ENCODE measurements around the gene SOAT1.

Gene SOAT1

GRCh38 chr1:179295164-179295755 is 1.7 kb downstream of the SOAT1 start:
- DNase-seq (ENCODE audit: low read depth), result no peak
- TF ChIP-seq, protein P1, sequence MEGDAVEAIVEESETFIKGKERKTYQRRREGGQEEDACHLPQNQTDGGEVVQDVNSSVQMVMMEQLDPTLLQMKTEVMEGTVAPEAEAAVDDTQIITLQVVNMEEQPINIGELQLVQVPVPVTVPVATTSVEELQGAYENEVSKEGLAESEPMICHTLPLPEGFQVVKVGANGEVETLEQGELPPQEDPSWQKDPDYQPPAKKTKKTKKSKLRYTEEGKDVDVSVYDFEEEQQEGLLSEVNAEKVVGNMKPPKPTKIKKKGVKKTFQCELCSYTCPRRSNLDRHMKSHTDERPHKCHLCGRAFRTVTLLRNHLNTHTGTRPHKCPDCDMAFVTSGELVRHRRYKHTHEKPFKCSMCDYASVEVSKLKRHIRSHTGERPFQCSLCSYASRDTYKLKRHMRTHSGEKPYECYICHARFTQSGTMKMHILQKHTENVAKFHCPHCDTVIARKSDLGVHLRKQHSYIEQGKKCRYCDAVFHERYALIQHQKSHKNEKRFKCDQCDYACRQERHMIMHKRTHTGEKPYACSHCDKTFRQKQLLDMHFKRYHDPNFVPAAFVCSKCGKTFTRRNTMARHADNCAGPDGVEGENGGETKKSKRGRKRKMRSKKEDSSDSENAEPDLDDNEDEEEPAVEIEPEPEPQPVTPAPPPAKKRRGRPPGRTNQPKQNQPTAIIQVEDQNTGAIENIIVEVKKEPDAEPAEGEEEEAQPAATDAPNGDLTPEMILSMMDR (IDR thresholded peaks at IDR 0.05; ENCODE audit: insufficient read depth, low read depth, low read length, missing control alignments), result no peak
- no peak overlapping the region for H3K4me3 ChIP-seq (ENCODE audit: low read length)

DNA sequence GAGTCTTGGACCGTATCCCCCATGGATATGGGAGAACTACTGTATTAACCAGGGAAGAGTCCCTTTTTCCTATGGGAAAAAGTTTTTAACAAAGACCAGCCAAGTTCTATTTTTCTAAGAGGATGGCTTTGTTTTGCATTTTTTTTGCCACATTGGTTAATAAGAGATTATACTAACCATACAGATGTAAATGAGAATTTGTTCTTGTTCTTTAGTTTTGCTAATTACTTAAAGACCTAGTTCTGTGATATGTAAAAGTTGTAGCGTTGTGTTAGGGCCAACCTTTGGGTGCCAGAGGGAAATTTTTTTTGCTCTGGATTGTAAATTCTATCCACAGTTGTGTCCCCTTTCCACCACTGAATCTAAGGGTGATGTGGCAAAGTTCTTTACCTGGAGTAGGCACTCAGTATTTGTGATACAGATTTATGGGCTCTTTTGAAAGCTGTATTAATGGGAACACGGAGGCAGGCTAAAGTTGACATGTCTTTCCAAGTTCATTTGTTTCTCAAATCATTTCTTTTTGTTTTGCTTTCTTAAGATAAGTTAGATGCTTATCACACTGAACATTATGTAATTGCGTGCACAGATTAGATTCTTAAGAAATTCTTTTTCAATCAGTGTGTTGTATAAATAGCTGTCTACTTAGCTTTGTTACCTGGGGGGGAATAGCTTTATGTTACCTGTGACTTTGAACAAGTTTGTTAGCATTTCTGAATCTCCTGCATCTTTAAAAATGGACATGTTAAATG is 2.9 kb downstream of the SOAT1 start:
- DNase-seq (ENCODE audit: low read depth), result no peak
- H3K4me3 ChIP-seq (ENCODE audit: low read length), result no peak overlapping the region
- TF ChIP-seq, protein P1 (IDR thresholded peaks at IDR 0.05; ENCODE audit: insufficient read depth, low read depth, low read length, missing control alignments), result no peak

DNA sequence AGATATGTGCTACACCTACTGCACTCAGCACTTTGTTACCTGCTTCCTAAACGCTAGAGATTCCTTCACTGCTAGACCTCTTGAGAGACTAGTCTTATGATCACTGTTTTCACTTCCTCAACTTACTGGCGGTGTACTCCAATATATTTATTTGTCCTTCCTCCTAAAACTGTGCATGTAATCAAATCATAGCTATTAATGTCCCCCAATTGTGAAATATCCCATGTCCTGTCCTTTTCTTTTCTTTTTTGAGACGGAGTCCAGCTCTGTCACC is 3.4 kb downstream of the SOAT1 start:
- no peak for DNase-seq (ENCODE audit: low read depth)
- TF ChIP-seq, protein P1 (IDR thresholded peaks at IDR 0.05; ENCODE audit: insufficient read depth, low read depth, low read length, missing control alignments), result no peak
- no peak overlapping the region for H3K4me3 ChIP-seq (ENCODE audit: low read length)

- no peak for DNase-seq (ENCODE audit: low read depth)
- no peak overlapping the region for H3K4me3 ChIP-seq (ENCODE audit: low read length)
- TF ChIP-seq, protein P1 (IDR thresholded peaks at IDR 0.05; ENCODE audit: insufficient read depth, low read depth, low read length, missing control alignments), result no peak
These were observed 5.4 kb downstream of the SOAT1 start for GRCh38 chr1:179298952-179299351.

DNA sequence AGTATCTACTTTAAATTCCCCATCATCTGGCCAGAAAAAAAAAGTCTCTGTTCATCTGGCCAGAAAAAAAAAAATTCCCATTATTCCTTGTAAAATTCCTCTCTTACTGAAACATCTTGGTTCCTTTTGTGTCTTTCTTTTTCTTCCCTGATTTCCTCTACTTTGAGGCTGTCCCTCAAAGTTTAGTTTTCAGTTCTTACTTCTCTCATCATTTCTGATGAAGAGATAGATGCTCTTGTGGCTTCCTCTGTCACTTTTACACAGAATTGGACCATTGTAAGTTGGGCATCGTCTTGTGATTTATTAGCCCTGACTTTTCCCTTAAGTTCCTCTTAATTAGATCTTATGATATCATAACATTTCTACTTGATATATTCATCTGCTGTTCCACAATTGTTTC is 6.5 kb downstream of the SOAT1 start:
- TF ChIP-seq, protein P1 (IDR thresholded peaks at IDR 0.05; ENCODE audit: insufficient read depth, low read depth, low read length, missing control alignments), result no peak
- no peak overlapping the region for H3K4me3 ChIP-seq (ENCODE audit: low read length)
- no peak for DNase-seq (ENCODE audit: low read depth)

DNA sequence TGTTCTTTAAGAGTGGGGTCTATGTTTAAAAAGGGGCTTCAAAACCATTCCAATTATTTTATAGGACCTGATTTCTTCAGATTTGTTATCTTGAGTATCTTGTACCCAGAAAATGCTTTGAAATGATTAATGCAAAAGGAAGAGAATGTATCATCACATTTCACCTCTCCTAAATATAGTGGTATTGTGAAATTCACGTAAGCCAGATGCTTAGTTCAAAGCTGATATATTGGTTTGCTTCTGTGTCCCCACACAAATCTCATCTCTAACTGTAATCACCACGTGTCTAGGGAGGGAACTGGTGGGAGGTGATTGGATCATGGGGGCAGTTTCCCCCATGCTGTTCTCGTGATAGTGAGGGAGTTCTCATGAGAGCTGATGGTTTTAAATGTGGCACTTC is 8.5 kb downstream of the SOAT1 start:
- TF ChIP-seq, protein P1 (IDR thresholded peaks at IDR 0.05; ENCODE audit: insufficient read depth, low read depth, low read length, missing control alignments), result no peak
- no peak overlapping the region for H3K4me3 ChIP-seq (ENCODE audit: low read length)

More for the DNA sequence above, 8.5 kb downstream of the SOAT1 start:
- no peak for DNase-seq (ENCODE audit: low read depth)
